Measurements from ENCODE around the gene ZNF524.

GRCh38 chr19:55651236-55651635 is 51.1 kb downstream of the ZNF524 start:
- TF ChIP-seq POLR2A (IDR thresholded peaks at IDR 0.05) (no peak), CTCF (IDR thresholded peaks at IDR 0.05) (no peak), POLR2AphosphoS5 (IDR thresholded peaks at IDR 0.05) (no peak)

Data from breast epithelium (tissue), 3 donors.